PFSK-1 (cell line): ENCODE data around the gene MGAT5.

Experiments
- POLR2AphosphoS5 ChIP-seq: IDR thresholded peaks from 2 replicates; pipeline ENCODE4 v1.6.1; 2012; ENCODE audit warnings: low read depth, mild to moderate bottlenecking, control low read depth, low read length, moderate library complexity
- SIN3A ChIP-seq: IDR thresholded peaks from 2 replicates; pipeline ENCODE4 v1.6.1; 2012; ENCODE audit warnings: mild to moderate bottlenecking, low read length, moderate library complexity, borderline replicate concordance; ENCODE audit not compliant: insufficient read depth
- TAF1 ChIP-seq: IDR thresholded peaks from 2 replicates; pipeline ENCODE4 v1.6.1; 2012; ENCODE audit warnings: low read length, control low read depth, borderline replicate concordance; ENCODE audit not compliant: insufficient read depth

DNA sequence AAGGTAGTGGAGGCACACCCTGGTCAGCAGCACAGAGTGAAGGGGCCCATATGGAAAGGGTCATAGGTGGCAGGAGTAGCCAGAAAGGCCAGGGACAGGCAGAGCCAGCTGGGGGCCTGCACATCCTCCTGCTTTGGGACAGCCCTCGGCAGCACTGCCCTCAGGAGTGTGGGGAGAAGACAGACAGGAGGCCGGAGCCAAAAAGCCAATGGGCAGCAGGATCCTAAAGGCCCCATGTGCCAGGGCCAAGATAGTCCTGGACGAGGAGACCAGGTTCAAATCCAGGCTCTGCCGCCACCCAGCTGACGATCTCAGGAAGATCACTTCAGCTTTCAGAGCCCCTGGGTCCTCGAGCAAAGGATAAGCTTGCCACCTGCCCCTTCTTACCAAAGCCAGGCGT, 244.8 kb downstream of the MGAT5 start:
- TF ChIP-seq SIN3A (no peak), POLR2AphosphoS5 (no peak), TAF1 (no peak)
